HG02981 (cell line): ENCODE measurements around the gene URAD.

Experiments
- ATAC-seq: cut with Tn5 transposase; IDR thresholded peaks from one replicate; pipeline ENCODE4 v1.9.1; 2021; ENCODE audit warnings: mild to moderate bottlenecking, moderate library complexity; ENCODE audit not compliant: unreplicated experiment

URAD gene

GRCh38 chr13:28001049-28001448, 12.6 kb upstream of the URAD start:
- no peak for ATAC-seq

- no peak for ATAC-seq
Measured at GRCh38 chr13:28000567-28000966, 12.1 kb upstream of the URAD start.

DNA sequence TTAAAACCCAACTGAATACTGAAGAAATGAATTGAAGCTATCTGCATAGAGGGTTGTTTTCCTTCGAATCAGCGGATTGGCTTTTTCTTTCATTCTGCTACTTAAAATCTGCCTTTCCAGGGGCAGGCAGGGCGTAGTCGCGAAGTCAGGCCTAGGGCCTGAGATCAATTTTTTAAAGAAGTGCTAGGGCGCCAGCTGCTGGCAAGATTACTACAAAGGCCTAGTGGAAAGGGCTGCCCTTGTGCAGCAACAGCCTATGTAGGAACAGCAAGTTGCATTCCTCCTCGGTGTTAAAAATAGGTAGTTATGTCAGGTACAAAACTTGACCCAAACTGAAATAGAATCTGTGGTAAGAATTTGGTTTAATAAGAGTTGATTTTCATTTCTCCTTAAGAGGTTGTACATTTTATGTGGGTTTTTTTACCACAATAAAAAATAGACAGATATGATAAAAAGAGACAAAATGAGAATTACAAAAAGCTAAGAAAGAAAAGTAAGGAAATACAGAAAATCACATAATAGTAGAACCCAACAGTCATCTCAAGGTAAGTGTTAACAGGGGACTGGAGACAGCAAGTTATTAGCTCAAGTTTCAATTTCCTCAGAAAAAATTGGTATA, 9.5 kb upstream of the URAD start:
- no peak for ATAC-seq

DNA sequence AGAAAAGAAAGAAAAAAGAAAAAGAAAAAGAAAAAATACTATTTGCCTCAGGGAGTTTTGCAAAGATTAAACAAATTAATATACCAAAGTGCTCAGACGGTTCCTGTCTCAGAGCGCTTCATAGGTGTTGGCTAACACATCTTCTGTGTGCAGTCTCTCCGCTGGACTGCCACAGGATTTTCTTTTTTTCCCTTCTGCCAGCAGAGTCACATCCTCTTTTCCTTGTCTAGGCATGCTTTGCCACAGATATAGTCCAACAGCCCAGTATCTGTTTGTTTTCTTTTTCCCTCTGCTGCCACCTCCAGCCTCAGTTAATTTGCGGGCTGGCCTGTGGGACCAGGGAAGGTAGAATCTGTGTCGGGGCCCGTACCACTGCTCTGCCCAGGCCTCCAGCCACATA, 3.4 kb upstream of the URAD start:
- ATAC-seq = no peak

DNA sequence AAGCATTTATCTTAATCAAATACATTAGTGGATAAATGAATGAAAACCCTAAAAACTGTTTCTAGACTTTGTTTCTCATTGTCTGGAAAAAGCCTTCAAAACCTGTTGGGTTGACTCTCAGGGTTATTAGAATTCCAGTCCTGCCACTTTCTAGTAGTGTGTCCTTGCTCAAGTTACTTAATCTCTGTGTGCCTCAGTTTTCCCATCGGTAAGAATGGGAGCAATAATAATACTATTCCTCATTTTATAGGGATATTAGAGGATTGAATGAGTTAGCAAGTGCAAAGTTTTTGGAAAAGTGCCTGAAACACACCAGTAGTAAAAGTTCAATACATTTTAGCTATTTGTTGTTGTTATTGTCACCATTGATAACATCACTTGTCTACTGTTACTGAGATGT, 2.9 kb downstream of the URAD start:
- no peak for ATAC-seq

DNA sequence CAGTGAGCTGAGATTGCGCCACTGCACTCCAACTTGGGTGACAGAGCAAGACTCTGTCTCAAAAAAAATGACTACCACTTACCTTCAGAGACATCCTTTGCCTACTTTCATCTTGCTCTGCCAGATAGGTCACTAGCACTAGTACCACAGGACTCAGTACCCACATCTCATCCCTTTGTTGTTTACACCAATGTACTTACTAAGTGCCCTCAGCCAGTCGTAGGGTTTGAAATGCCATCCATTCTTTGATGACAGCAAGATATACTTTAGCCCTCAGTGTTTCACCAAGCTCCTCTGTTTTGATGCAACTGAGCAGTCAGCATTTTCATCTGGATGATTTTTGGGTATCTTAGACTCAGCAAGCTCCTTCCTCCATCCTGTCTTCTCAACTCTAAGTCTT, 6.1 kb downstream of the URAD start:
- ATAC-seq = no peak

- no peak for ATAC-seq
Measured at GRCh38 chr13:27981006-27981708, 7.3 kb downstream of the URAD start.

GRCh38 chr13:27980280-27980998, 8.1 kb downstream of the URAD start:
- ATAC-seq = no peak

DNA sequence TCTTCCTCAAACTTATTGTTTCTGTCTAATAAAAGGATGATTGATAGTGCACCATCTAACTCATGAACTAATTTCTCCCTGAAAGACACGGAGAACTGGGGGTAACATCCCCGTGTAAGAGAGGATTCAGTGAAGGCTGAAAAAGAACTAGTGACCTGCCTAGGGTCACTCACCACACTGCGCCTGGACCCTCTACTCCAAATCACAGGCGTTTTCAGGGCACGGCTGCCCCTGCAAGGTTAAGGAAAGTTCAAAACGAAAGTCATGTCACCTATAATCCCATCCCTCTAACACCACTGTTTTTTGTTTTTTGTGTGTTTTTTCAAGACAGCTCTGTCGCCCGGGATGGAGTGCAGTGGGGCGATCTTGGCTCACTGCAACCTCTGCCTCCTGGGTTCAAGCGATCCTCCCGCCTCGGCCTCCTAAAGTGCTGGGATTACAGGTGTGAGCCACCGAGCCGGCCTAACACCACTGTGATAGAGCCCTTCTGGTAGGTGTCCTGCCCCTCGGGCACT, 8.7 kb downstream of the URAD start:
- no peak for ATAC-seq

GRCh38 chr13:27979001-27979643, 9.4 kb downstream of the URAD start:
- ATAC-seq = no peak

DNA sequence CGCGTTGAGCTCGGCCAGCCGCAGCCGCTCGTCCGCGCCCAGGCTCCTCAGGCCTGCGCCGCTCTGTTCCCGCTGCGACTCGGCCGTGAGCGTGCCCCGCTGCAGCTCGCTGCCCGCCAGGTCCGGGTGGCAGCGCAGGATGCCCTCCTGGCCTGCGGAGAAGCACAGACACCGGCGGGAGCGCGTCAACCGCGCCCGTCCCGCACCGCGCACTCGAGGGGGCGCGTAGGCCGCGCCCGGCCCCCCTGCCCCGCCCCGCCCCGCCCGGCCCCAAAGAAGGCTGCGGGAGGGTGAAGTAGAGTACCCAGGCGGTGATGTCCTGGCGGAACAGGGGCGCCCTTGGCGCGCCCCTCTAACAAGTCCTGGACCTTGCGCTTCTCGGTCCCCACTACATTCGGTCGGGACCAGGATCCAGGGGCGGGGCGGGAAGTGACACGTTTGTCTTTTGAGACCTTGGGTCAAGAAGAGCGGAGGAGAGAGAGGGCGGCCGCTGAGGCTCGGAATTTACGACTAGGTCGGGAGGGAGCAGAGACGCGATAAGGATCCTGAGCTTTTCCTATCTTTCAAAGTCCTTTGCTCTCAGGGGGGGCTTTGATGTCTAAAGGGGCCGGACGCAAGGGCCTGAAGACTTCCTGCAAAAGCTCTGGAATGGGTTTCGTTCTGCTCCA, 10.1 kb downstream of the URAD start:
- ATAC-seq = no peak

- ATAC-seq = no peak
Measured at GRCh38 chr13:27977476-27978300, 10.8 kb downstream of the URAD start.

GRCh38 chr13:27976362-27977091, 12.0 kb downstream of the URAD start:
- no peak for ATAC-seq

- ATAC-seq = no peak
Measured at GRCh38 chr13:27975564-27976361, 12.7 kb downstream of the URAD start.

- no peak for ATAC-seq
Measured at GRCh38 chr13:27973961-27974662, 14.4 kb downstream of the URAD start.

DNA sequence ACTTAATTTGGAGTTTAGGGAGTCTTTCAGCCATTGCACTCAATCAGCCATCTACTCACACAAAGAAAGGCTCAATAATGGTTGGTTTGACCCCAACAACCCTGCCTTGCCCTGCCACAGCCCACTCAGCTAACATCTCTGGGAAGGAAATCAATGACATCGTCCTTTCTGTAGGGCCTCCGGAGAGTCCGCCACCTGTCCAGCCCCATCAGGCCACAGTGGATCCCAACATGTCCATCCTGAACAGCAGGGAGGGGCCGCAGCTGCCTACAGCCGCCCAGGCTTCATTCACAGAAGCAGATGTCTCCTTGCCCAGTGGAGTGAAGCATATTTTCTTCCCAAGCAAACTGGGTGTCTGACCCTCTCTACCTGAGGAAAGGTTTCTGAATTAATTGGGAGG, 15.2 kb downstream of the URAD start:
- ATAC-seq = no peak

GRCh38 chr13:27972478-27972820, 16.0 kb downstream of the URAD start:
- ATAC-seq = no peak
